ENCODE measurements around the gene ZBTB7B.
A peak's percentile ranks its signal among the peaks of the same experiment; 100 is the strongest.

Gene ZBTB7B

DNA sequence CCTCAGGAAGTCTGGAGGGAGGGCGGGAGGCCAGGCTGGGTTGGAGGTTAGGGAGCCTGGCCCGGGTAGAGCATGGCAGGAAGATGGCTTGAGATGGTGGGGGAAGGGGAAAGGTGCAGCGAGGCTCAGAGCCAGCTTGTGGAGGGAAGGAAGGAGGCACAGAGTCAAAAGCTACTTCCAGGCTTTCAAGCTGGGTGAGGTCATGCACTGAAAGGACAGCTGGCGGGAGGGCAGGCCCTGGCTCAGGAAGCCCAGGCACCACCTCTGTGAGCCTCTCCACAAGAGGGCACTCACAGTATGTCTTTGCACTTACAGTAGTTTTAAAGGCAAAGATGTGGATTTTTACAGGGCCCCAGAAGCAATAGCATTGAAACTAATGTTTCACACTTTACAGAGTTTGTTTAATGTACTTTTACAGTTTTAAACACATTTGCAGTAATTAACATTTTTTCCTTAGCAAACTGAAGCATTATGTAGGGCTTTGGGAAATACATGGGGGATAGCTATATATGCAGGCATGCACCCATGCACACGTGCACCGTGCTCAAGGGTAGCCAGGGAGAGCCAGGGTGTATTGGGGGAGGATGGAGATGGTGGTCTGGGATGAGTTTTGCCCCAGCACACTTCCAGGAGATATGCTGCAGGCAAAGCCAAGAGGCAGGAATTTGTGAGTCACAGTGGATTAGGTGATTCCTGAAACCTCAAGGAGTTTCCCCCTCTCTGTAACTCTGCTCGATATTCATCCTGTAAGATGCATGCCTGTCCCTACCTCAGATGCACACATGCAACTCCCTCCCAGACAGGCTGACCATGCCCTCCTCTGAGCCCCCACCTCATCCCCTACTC, 42.4 kb downstream of the ZBTB7B start:
- DNase-seq (ENCODE audit: extremely low read depth, low read depth): peak; percentile 64
- TF ChIP-seq, protein P1, sequence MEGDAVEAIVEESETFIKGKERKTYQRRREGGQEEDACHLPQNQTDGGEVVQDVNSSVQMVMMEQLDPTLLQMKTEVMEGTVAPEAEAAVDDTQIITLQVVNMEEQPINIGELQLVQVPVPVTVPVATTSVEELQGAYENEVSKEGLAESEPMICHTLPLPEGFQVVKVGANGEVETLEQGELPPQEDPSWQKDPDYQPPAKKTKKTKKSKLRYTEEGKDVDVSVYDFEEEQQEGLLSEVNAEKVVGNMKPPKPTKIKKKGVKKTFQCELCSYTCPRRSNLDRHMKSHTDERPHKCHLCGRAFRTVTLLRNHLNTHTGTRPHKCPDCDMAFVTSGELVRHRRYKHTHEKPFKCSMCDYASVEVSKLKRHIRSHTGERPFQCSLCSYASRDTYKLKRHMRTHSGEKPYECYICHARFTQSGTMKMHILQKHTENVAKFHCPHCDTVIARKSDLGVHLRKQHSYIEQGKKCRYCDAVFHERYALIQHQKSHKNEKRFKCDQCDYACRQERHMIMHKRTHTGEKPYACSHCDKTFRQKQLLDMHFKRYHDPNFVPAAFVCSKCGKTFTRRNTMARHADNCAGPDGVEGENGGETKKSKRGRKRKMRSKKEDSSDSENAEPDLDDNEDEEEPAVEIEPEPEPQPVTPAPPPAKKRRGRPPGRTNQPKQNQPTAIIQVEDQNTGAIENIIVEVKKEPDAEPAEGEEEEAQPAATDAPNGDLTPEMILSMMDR (IDR thresholded peaks at IDR 0.05; ENCODE audit: low read depth, low read length): peak; percentile 87

GRCh38 chr1:155048449-155049334, 46.1 kb downstream of the ZBTB7B start:
- no peak for DNase-seq (ENCODE audit: extremely low read depth, low read depth)
- TF ChIP-seq, protein P1 (IDR thresholded peaks at IDR 0.05; ENCODE audit: low read depth, low read length): no peak

DNA sequence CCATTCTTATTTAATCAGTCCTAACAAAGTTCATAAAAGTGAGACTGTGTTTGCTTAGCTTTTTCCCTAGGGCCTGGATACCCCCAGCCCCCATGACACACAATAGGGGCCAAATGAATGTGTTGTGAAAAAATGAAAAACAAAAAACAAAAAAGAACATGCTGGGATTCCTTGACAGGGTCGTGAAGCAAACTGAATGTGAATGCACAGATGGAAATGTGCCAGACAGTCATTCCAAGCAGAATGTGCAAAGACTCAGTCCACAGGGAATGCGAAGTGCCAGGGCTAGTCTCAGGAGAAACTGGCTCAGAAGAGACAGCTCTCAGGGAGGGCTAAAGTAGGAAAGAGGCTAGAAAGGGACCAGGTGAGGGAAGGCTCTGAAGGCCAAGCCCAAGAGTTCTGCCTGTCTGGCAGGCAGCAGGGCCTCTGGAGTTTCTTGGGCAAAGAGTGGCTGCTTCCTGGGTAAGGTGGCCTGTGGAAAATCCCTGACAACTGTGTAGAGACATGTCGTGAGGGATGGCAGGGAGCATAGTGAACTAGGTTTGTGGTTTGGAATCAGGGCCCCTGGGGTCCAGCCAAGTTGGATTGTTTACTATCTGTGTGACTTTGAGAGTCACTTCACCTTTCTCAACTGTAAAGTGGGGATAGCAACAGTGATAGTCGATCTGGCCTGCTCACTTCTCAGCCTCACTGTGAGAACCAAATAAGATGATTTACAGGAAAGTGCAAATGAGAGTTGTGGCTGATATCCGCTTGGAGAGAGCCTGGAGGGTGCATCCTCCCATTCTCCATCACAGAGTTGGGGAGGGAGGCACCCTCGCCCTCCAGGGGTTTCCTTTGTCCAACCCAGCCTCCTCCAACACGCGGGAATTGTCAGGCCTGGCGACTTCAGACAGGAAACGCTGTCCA, 47.3 kb downstream of the ZBTB7B start:
- no peak for DNase-seq (ENCODE audit: extremely low read depth, low read depth)
- TF ChIP-seq, protein P1 (IDR thresholded peaks at IDR 0.05; ENCODE audit: low read depth, low read length): no peak

DNA sequence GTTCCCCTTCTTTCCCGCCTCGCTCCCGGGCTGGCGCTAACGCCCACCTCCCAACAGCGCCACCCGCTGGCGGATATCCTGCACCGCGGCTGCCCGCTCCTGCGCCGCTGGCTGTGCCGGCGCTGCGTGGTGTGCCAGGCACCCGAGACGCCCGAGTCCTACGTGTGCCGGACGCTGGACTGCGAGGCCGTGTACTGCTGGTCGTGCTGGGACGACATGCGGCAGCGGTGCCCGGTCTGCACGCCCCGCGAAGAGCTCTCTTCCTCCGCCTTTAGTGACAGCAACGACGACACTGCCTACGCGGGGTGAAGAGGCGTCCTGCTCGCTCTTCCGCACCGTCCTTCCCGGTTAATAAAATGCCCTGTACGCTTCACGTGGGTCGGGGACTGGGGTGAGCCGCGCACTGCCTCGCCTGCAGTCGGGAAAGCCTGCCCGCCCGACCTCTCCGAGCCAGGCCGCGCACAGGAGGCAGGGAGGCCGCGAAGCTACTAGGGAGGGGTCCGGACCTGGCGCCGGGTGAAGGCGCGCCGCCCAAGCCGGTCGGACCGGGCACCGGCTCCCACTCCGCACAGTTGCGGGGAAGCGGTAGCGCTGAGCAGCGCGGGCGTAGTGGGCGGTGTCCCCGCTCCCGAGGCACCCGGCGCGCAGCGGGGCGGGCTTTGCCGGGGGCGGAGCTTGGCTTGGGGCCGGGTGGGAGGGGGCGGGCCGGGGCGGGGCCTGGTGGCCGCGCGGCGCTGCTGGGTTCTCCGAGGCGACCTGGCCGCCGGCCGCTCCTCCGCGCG, 48.1 kb downstream of the ZBTB7B start, which contains the start of gene ADAM15:
Gene ADAM15, plus strand, starts transcription at position 757 of the 782 bp plus-strand sequence. CDS start 71 bp downstream, outside the sequence.
- peak; percentile 19 for DNase-seq (ENCODE audit: extremely low read depth, low read depth)
- TF ChIP-seq, protein P1 (IDR thresholded peaks at IDR 0.05; ENCODE audit: low read depth, low read length): peak; percentile 89

DNA sequence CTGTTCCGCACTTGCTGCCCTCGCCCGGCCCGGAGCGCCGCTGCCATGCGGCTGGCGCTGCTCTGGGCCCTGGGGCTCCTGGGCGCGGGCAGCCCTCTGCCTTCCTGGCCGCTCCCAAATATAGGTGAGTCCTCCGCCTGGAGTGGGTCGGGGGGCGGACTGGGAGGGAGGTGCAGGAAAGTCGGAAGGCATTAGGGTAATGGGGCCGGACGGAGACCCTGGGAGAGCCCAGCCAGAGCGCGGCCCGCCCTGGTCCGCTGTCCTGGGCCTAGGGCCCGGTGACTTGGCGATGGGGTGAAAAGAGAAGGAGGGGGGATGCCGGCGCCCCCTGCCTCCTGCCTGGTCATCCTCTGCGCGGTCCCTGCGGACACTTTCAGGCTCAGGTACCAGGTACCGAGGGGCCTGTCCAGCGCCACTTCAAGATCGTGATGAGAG, 48.8 kb downstream of the ZBTB7B start:
- TF ChIP-seq, protein P1 (IDR thresholded peaks at IDR 0.05; ENCODE audit: low read depth, low read length): no peak
- DNase-seq (ENCODE audit: extremely low read depth, low read depth): no peak

DNA sequence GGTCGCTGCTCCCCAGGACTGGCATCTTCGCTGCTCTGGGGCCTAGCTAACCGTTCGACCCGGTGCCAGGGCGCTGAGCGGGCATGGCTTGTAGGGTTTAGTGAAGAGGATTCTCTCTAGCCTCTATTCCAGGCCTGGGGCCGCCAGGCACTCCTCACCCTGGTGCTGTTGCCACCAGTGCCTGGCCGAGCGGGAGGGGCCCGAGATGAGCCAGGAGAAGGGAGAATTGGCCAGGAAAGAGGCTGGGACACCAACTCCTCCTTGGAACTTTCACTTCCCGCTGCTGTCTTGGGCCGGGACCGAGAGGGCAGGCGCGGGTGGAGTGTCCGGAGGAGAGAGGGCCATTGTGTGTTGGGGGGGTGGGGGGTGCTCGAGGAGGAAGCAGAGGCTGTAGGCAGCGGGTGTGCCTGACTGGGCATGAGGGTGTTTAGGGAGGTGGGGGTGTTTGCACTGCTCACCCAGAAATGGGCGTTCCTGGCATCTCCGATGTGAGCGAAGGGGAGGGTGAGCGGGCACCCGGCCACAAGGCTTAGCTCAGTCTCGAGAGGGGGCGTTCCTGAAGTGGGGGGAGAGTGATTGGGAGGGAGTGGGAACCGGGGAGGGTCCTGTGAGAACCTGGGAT, 49.3 kb downstream of the ZBTB7B start:
- DNase-seq (ENCODE audit: extremely low read depth, low read depth): no peak

More for the DNA sequence above, 49.3 kb downstream of the ZBTB7B start:
- TF ChIP-seq, protein P1 (IDR thresholded peaks at IDR 0.05; ENCODE audit: low read depth, low read length): no peak
